Endothelial cell of umbilical vein (primary cell): ENCODE results near the gene CRELD2.

ENCODE experiments used
- CTCF ChIP-seq, 2 donors: IDR thresholded peaks; 1 replicate in 1 of 2; 2 replicates in 1 of 2; pipeline ENCODE4 v1.5.1; 2011; ENCODE audit warnings: low read length in 2 of 2, mild to moderate bottlenecking in 2 of 2, moderate library complexity in 2 of 2, control low read depth in 1 of 2, inconsistent platforms in 1 of 2, low read depth in 1 of 2; ENCODE audit not compliant: insufficient read depth in 1 of 2; ENCODE audit errors: extremely low read depth in 1 of 2
- EZH2 ChIP-seq: IDR thresholded peaks from 2 replicates; pipeline ENCODE4 v1.6.1; 2012; ENCODE audit warnings: borderline replicate concordance, low read depth, mild to moderate bottlenecking, moderate library complexity, low read length, inconsistent platforms; ENCODE audit not compliant: severe bottlenecking
- JUN ChIP-seq: IDR thresholded peaks from 2 replicates; pipeline ENCODE4 v1.6.1; 2011; ENCODE audit warnings: borderline replicate concordance, low read depth; ENCODE audit not compliant: insufficient read length, insufficient read depth
- MYC ChIP-seq: IDR thresholded peaks from one replicate; pipeline ENCODE4 v1.6.1; 2011; ENCODE audit warnings: mild to moderate bottlenecking, low read depth, low read length
- POLR2A ChIP-seq: IDR thresholded peaks from 2 replicates; pipeline ENCODE4 v1.6.1; 2012; ENCODE audit warnings: low read depth, mild to moderate bottlenecking, control low read depth, low read length
- POLR2AphosphoS5 ChIP-seq: IDR thresholded peaks from 2 replicates; pipeline ENCODE4 v1.6.1; 2012; ENCODE audit warnings: low read depth, mild to moderate bottlenecking, control low read depth, low read length, moderate library complexity; ENCODE audit not compliant: insufficient read depth

- TF ChIP-seq POLR2A (no peak), CTCF (IDR thresholded peaks at IDR 0.05; ENCODE audit: extremely low read depth in 1 of 2, insufficient read depth in 1 of 2, low read depth in 1 of 2, low read length in 2 of 2) (no peak), POLR2AphosphoS5 (no peak), MYC (no peak), JUN (no peak), EZH2 (no peak)
These were observed 11.6 kb upstream of the CRELD2 start for GRCh38 chr22:49906799-49907290.
